GM18517 (cell line): ENCODE measurements around the gene LCMT2.

Experiments
- ATAC-seq: cut with Tn5 transposase; IDR thresholded peaks from one replicate; pipeline ENCODE4 v1.9.1; 2021; ENCODE audit warnings: mild to moderate bottlenecking, moderate library complexity; ENCODE audit not compliant: unreplicated experiment

The LCMT2 gene, protein sequence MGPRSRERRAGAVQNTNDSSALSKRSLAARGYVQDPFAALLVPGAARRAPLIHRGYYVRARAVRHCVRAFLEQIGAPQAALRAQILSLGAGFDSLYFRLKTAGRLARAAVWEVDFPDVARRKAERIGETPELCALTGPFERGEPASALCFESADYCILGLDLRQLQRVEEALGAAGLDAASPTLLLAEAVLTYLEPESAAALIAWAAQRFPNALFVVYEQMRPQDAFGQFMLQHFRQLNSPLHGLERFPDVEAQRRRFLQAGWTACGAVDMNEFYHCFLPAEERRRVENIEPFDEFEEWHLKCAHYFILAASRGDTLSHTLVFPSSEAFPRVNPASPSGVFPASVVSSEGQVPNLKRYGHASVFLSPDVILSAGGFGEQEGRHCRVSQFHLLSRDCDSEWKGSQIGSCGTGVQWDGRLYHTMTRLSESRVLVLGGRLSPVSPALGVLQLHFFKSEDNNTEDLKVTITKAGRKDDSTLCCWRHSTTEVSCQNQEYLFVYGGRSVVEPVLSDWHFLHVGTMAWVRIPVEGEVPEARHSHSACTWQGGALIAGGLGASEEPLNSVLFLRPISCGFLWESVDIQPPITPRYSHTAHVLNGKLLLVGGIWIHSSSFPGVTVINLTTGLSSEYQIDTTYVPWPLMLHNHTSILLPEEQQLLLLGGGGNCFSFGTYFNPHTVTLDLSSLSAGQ

DNA sequence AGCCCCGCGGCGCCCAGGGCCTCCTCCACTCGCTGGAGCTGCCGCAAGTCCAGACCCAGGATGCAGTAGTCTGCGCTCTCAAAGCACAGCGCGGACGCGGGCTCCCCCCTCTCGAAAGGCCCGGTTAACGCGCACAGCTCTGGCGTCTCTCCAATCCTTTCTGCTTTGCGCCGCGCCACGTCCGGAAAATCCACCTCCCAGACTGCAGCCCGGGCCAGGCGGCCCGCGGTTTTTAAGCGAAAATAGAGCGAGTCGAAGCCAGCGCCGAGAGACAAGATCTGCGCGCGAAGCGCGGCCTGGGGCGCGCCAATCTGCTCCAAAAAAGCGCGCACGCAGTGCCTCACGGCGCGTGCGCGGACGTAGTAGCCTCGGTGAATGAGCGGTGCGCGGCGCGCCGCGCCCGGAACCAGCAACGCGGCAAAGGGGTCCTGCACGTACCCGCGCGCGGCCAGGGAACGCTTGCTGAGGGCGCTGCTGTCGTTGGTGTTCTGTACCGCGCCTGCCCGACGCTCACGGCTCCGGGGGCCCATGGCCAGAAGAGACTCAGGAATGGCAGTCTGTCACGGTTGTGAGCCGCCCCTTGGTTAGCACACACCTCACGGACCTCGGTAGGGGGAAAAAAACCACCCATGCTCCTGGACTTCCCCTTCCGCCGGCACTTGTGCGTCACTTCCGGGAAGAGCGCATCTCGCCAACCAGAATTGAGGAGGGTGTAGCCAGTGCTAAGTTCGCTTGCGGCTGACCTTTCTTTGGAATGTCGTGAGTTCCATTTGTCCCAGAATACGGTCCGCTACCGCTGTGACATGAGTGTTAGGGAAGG is at the start of gene LCMT2:
Gene LCMT2 (minus strand): TSS at position 614 of the 820 bp plus-strand sequence. CDS start 84 bp downstream, at position 530.
- ATAC-seq = peak; percentile 95

DNA sequence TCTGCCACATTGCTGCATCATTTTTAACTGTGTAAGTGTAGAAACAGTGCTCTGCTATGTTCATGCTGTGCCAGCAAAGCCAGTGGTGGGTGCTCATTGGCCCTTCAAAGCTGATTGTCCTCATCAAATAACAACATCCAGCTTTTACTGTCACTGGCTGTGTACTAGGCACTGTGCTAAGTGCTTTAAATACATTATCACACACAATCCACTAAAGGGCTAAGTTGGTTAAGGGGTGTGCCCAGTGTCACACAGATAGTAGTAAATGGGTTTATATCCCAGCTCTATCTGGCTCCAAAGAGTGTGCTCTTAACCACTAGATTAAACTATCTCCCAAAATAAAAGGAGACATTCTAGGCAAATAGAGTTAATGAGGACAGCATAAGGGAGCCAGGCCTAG is 48.2 kb upstream of the LCMT2 start:
- ATAC-seq = no peak

DNA sequence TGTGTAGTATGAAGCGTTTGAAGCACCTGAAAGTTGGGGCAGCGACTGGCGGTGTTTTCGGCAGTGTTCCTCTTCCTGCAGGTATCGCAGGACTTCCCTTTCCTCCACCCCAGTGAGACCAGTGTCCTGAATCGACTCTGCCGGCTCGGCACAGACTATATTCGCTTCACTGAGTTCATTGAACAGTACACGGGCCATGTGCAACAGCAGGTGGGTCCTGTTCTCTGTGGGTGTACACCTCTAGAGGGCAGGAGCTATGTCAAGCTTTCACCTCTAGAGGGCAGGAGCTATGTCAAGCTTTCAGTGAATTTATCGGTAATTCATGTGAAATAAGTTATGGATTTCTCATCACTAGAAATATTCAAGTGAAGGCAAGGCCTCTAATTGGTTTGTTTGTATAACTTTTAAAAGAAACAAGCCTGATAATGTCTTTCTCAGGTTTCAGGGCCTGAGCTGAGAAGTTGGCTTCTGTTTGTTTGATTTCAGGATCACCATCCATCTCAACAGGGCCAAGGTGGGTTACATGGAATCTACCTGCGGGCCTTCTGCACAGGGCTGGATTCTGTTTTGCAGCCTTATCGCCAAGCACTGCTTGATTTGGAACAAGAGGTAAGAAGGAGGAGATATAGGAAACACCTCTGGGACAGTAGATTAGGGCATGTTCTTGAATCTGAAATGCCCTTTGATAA is 45.8 kb upstream of the LCMT2 start:
- ATAC-seq = no peak

DNA sequence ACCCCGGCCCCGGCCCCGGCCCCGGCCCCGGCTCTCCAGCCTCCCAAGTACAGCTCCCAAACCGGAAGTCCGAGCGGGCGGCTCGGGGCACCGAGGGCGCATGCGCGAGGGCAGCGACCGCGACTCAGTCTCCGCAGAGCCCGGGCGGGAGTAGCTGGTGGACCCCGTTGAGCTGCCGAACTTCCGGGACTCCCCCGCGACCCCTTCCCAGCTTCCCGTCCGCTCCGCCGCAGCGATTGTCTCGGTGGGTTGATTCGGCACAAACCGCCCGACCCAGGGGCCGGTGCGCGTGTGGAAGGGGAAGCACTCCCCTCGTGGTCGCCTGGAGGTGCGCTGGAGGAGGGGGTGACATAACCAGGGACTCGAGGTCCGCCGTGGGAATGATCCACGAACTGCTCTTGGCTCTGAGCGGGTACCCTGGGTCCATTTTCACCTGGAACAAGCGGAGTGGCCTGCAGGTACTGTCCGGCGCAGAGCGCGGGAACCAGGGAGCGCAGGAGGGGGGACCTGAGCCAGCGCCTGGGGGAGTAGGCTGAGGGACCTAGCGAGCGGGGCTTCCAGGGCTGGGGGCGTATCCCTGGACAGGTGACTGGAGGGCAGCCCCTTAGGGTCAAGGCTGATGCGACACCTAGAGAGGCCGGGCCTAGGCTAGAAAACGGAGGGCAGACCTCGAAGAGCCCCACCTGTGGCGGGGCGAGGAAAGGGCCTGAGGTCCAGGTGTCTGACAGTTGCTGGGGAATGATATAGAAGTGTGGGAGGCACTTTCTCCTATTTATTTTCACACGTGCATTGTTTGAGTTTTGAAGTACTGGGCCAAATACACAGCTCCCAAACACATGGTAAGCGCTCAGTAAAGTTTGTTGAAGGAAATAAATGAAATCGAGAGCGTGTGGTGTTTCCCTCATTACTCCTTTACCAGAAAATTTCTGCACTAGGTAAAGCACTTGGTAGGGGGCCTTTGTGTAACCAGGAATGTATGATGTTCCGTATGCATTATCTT is 40.9 kb upstream of the LCMT2 start, which contains the start of the genes TUBGCP4 and ZSCAN29:
Gene TUBGCP4 (plus strand): TSS at position 127 of the 1,000 bp plus-strand sequence. CDS start 254 bp downstream, at position 381.
Gene ZSCAN29 (minus strand): TSS at position 69 of the 1,000 bp plus-strand sequence. CDS start 1,130 bp downstream, outside the sequence.
- ATAC-seq = no peak

GRCh38 chr15:43370310-43370974 is 40.1 kb upstream of the LCMT2 start:
- ATAC-seq = no peak

DNA sequence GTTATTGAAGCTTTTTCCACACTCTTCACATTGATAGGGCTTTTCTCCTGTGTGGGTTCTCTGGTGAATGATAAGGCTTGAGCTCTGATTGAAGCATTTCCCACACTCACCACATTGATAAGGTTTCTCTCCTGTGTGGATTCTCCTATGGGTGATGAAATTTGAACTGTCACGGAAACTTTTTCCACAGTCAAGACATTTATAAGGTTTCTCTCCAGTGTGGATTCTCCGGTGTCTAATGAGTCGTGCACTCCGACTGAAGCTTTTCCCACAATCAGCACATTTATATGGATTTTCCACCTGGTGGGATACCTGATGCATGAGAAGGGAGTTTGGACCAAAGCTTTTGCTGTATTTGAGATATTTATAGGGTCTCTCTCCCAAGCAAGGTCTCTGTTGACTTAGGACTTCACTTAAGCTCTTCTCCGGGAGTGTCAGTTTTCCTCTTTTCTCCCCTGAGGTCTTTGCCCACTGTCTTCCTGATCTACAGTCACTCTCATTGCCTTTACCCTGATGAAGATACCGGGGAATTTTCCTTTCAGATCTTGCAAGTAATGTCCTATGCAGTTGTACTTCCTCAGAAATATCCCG is 31.0 kb upstream of the LCMT2 start:
- ATAC-seq = no peak

GRCh38 chr15:43360821-43361220 is 30.4 kb upstream of the LCMT2 start:
- no peak for ATAC-seq

GRCh38 chr15:43352693-43353382 is 22.5 kb upstream of the LCMT2 start:
- no peak for ATAC-seq

DNA sequence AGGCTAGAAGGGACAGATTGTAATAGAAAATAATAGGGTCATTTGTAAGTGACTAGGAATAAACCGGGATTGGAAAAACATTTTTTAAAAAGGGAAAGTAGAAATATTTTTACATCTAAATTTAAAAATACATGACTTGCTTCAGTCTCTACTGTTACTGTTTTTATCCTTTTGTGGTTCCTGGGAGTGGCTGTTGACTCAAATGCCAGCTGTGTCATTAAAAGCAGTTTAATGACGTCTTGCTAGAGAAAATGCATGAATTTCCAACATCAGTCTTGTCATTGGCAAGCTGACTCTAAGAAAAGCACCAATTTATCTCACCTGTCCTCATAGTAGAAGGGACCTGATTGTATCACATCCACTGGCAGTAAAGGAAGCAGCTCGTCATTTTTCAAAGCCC is 16.7 kb upstream of the LCMT2 start:
- no peak for ATAC-seq

DNA sequence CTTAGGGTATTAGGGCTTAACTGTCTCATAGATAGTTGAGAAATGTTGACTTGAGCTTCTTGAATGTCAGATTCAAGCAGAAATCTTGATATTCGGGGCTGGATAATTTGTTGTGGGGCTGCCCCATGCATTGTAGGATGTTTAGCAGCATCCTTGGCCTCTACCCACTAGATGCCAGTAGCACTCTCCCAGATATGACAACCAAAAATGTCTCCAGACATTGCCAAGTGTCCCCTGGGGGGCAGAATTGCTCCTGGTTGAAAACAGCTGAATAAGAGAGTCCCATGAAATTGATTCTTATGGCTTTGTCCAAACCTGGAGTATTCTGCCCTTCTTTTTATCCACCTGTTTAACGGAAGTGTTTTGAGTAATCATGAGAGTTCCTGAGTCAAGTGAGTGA is 15.9 kb upstream of the LCMT2 start:
- ATAC-seq = no peak

DNA sequence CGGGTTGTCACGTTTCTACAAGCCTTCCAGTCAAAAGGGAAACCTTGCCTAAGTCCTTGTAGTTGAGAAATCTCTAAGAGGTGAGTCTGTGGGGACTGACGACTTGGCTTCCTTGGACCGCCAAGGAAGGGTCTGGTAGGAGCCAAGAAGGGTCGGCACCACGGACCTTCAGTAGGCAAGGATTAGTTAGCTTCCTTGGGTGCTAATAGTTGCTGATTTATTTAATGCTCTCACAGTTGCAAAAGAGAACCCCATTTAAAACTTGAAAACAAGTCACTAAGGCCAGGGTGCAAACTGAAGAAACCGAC is 361 bp upstream of the LCMT2 start:
- ATAC-seq = peak; percentile 41

DNA sequence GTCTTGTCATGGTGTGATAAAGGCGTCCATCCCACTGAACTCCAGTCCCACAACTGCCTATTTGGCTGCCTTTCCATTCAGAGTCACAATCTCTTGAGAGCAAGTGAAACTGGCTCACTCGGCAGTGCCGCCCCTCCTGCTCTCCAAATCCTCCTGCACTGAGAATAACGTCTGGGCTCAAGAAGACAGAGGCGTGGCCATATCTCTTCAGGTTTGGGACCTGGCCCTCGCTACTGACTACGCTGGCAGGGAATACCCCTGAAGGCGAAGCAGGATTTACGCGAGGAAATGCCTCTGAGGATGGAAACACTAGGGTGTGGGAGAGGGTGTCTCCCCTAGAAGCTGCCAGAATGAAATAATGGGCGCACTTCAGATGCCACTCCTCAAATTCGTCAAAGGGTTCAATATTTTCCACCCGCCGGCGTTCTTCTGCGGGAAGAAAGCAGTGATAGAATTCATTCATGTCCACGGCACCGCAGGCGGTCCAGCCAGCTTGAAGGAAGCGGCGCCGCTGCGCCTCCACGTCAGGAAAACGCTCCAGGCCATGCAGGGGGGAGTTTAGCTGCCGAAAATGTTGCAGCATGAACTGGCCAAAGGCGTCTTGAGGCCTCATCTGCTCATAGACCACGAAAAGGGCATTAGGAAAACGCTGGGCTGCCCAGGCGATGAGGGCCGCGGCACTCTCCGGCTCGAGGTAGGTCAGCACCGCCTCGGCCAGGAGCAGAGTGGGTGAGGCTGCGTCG is 985 bp downstream of the LCMT2 start:
- ATAC-seq = no peak

DNA sequence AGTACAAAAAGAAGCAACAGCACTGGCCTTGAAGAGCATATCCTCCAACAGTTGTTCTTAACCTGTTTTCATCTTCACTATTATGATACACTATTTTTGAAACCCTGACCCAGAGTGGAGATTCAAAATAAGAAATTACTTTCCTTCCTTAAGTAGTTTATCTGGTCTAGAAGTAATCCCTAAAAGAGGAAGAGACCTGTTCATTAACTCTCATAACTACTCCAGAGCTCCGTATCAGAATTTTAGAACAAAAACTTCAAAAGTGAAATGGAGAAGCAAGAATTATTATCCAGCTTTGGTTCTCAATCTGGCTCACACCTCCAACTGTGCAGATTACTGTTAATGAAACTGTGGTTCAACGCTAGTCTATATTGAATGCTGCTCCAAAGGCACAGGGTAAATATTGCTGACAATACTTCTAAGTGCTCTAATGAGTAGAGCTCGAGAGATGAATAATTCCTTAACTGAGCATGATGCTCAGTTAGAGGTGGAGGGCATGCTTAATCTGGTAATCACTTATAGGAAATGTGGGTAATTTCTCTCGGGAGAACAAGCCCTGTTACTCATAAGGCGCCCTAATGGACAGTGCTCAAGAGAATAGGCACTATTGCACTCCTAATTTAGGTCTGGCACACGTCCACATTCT is 5.2 kb downstream of the LCMT2 start:
- no peak for ATAC-seq

DNA sequence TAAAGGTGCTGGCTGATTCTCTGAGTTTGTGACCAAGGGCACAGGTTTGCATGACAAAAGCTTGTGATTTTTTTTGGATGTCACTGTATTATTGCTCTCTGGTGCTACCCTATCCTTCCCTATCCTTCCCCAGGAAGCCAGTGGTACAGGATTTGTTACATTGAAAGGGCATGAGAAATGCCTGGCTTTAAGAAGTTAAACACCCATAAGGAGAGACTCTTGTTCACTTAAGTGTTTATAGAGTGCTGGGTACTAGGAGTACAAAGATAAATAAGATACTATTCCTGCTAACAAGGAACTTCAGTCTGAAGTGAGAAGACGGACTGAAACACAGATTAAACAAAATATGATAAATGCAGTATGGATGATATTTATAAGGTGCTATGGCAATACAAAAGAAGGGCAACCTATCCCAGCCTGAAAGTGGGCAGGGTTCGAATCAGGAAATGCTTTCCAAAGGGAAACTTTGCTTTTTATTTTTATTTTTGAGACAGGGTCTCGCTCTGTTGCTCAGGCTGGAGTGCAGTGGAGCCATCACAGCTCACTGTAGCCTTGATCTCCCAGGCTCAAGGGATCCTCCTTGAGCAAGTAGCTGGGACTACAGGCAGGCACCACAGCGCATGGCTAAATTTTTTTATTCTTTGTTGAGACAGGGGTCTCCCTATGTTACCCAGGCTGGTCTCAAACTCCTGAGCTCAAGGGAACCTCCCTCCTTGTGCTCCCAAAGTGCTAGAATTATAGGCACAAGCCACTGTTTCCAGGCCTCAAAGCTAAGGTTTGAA is 11.2 kb downstream of the LCMT2 start:
- ATAC-seq = no peak

- ATAC-seq = no peak
These were observed 12.7 kb downstream of the LCMT2 start for GRCh38 chr15:43317566-43318184.

- ATAC-seq = no peak
These were observed 13.4 kb downstream of the LCMT2 start for GRCh38 chr15:43316971-43317346.
